Measurements from ENCODE around the gene IL11RA.

IL11RA gene

DNA sequence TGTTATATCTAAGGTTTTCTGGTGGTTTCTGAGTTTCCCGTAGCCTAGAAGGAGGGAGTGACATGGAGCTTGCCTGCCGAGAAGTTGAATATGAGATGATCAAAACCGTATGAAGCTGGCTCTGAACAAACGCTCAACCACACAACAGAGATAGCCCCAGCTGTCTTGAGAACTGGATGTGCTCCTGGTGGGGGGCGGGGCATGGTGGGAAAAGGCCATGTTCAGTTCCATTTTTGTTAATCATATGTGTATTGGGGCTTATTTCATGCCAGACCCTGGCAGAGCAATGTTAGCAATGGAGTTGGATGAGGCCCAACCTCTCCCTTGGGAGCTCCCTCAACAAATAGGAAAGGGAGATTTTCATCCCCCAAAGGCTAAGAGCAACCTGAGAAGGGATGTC is 34.2 kb downstream of the IL11RA start:
- no peak overlapping the region for H3K4me3 Mint-ChIP-seq
- H3K27ac Mint-ChIP-seq = no peak overlapping the region
- H3K4me1 Mint-ChIP-seq = peaks cover 19% of the 10 kb centered on the region
- no peaks in the 10 kb centered on the region for H3K36me3 Mint-ChIP-seq
- no peaks in the 10 kb centered on the region for H3K9me3 Mint-ChIP-seq
- ATAC-seq (no peak), DNase-seq (ENCODE audit: low spot score in 2 of 2) (no peak)

- H3K9me3 Mint-ChIP-seq = no peaks in the 10 kb centered on the region
- no peak overlapping the region for H3K27ac Mint-ChIP-seq
- H3K36me3 Mint-ChIP-seq = no peaks in the 10 kb centered on the region
- H3K4me1 Mint-ChIP-seq = peaks cover 22% of the 10 kb centered on the region
- no peak overlapping the region for H3K4me3 Mint-ChIP-seq
- no peak for ATAC-seq
- DNase-seq (ENCODE audit: low spot score in 2 of 2) = no peak
Observed at GRCh38 chr9:34686732-34687131, 34.7 kb downstream of the IL11RA start.

GRCh38 chr9:34687276-34688030 is 35.5 kb downstream of the IL11RA start:
- Mint-ChIP-seq H3K4me3 (no peak overlapping the region), H3K4me1 (peaks cover 22% of the 10 kb centered on the region), H3K27ac (no peak overlapping the region), H3K9me3 (no peaks in the 10 kb centered on the region), H3K36me3 (no peaks in the 10 kb centered on the region)
- ATAC-seq = no peak
- DNase-seq (ENCODE audit: low spot score in 2 of 2) = no peak

DNA sequence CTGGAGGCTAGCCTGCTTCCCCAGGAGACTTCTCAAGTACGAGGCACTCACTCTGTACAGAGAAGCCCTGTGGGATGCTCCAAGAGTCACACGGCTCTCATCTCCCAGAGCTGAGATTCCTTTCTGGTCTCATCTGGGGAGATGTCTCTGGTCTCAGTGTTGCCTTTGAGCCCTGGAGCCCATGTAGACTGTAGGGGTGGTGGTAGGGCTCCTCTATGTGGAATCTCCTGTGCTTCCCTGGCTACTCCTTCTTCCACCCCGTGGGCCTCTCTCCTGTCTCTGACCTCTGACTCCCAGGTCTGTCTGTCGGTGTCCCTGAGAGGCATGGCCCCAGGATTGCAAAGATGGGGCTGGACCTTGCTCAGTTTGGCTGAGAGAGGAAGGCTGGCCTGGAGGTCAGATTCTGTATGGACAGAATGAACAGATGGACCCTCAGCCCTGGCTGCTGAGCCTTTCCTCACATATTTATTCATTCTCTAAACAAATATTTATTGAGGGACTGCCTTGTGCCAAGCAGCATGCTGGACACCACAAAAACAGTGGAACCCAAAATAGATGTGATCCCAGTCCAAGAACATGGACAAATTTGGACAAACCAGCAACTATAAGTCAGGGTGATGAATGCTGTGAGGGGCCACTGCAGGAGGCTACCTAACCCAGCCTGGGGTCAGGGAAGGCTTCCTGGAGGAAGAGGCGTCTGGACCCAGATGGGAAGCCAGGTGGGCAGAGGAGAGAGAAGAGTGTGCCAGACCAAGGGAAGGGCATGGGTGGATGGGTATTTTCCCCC is 36.5 kb downstream of the IL11RA start:
- no peaks in the 10 kb centered on the region for H3K36me3 Mint-ChIP-seq
- no peaks in the 10 kb centered on the region for H3K9me3 Mint-ChIP-seq
- H3K4me3 Mint-ChIP-seq = no peak overlapping the region
- no peak for ATAC-seq
- H3K4me1 Mint-ChIP-seq = peaks cover 22% of the 10 kb centered on the region
- DNase-seq (ENCODE audit: low spot score in 2 of 2) = no peak
- H3K27ac Mint-ChIP-seq = no peak overlapping the region

GRCh38 chr9:34689116-34689470 is 37.1 kb downstream of the IL11RA start:
- H3K27ac Mint-ChIP-seq = no peak overlapping the region
- peaks cover 17% of the 10 kb centered on the region for H3K4me1 Mint-ChIP-seq
- no peak for DNase-seq (ENCODE audit: low spot score in 2 of 2)
- no peak overlapping the region for H3K4me3 Mint-ChIP-seq
- no peaks in the 10 kb centered on the region for H3K36me3 Mint-ChIP-seq
- no peaks in the 10 kb centered on the region for H3K9me3 Mint-ChIP-seq
- no peak for ATAC-seq

DNA sequence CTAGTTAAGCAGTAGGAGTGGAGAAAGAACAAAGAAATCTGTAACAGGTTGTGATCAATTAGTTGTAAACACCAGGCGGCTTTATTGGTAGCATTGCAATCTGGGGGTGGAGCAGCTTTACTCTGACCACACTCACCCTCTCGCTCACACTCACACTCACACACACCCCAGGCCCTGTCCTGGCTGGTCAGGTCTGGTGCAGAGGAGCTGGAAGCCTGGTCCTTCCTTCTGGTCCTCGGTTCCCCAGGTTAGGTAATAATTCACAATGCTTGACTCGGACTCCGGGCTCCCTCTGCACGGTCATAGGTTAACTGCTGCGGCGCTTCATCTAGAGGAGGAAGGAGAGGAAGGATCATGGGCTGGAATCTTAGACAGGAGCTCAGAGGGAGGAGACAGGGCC is 37.5 kb downstream of the IL11RA start:
- no peak overlapping the region for H3K4me3 Mint-ChIP-seq
- DNase-seq (ENCODE audit: low spot score in 2 of 2) (no peak), ATAC-seq (no peak)
- no peaks in the 10 kb centered on the region for H3K36me3 Mint-ChIP-seq
- no peak overlapping the region for H3K27ac Mint-ChIP-seq
- peaks cover 13% of the 10 kb centered on the region for H3K4me1 Mint-ChIP-seq
- no peaks in the 10 kb centered on the region for H3K9me3 Mint-ChIP-seq

- Mint-ChIP-seq H3K4me3 (no peak within 1 kb of the TSS), H3K4me1 (peaks cover 6% of the 10 kb centered on the region), H3K36me3 (no peaks in the 10 kb centered on the region), H3K27ac (no peak within 1 kb of the TSS), H3K9me3 (no peaks in the 10 kb centered on the region)
- no peak for ATAC-seq
- DNase-seq (ENCODE audit: low spot score in 2 of 2) = no peak
Observed at GRCh38 chr9:34690983-34691935, 39.3 kb downstream of the IL11RA start, which contains the start of gene CCL19. TSS of gene CCL19 (minus strand) at chr9:34691276. CDS start at chr9:34691139, 137 bp downstream.

- H3K27ac Mint-ChIP-seq = no peak overlapping the region
- no peak overlapping the region for H3K4me3 Mint-ChIP-seq
- H3K36me3 Mint-ChIP-seq = no peaks in the 10 kb centered on the region
- no peaks in the 10 kb centered on the region for H3K9me3 Mint-ChIP-seq
- DNase-seq (ENCODE audit: low spot score in 2 of 2) (no peak), ATAC-seq (no peak)
- H3K4me1 Mint-ChIP-seq = peaks cover 6% of the 10 kb centered on the region
Observed at GRCh38 chr9:34691936-34692315, 39.9 kb downstream of the IL11RA start.

DNA sequence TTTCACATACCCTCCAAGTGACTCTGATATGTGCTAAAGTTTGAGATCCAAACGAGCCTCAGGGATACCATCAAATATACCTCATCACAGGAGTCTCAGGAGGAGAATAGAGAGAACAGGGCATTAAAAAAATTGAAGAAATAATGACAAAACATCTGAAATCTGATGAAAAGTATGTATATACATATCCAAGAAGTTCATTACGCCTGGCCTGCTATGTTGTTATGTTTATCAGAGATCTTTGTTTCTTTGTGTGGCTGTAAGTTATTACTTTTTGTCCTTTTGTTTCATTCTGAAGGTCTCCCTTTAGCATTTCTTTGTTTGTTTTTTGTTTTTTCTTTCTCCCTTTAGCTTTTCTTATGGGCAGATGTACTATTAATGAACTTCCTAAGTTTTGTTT is 41.6 kb downstream of the IL11RA start:
- H3K4me3 Mint-ChIP-seq = no peak overlapping the region

DNA sequence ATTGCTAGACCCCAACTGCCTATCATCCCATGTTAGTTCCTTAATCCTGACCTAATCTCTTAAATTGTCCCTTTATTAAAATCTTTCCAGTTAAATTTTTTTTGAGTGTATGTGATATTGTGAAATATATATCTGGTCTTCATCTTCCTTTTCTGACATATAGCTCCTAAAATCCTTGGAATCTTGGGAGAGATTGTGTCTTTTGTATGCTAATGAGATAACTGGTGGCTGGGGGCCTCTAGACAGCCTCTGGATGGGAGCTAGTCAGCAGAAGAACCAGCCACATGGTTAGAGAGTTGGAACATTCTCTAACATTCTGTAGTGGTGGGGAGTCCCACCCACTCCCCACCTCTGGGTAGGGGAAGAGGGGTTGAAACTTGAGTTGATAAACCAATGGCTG is 42.8 kb downstream of the IL11RA start:
- Mint-ChIP-seq H3K9me3 (no peaks in the 10 kb centered on the region), H3K27ac (no peak overlapping the region), H3K36me3 (no peaks in the 10 kb centered on the region), H3K4me3 (no peak overlapping the region), H3K4me1 (peaks cover 6% of the 10 kb centered on the region)
- DNase-seq (ENCODE audit: low spot score in 2 of 2) (no peak), ATAC-seq (no peak)

More for the DNA sequence above, 41.6 kb downstream of the IL11RA start:
- Mint-ChIP-seq H3K9me3 (no peaks in the 10 kb centered on the region), H3K36me3 (no peaks in the 10 kb centered on the region), H3K4me1 (peaks cover 6% of the 10 kb centered on the region), H3K27ac (no peak overlapping the region)
- ATAC-seq = no peak
- no peak for DNase-seq (ENCODE audit: low spot score in 2 of 2)

- H3K27ac Mint-ChIP-seq = no peak overlapping the region
- DNase-seq (ENCODE audit: low spot score in 2 of 2) (peak; percentile 85 to 90), ATAC-seq (peak; percentile 90)
- no peaks in the 10 kb centered on the region for H3K9me3 Mint-ChIP-seq
- no peaks in the 10 kb centered on the region for H3K36me3 Mint-ChIP-seq
- H3K4me3 Mint-ChIP-seq = peak overlapping the region; percentile 68
- H3K4me1 Mint-ChIP-seq = peaks cover 6% of the 10 kb centered on the region
Observed at GRCh38 chr9:34701023-34701768, 49.2 kb downstream of the IL11RA start.

GRCh38 chr9:34701769-34702736 is 50.1 kb downstream of the IL11RA start:
- Mint-ChIP-seq H3K9me3 (no peaks in the 10 kb centered on the region), H3K4me1 (peaks cover 6% of the 10 kb centered on the region), H3K27ac (no peak overlapping the region), H3K4me3 (peak overlapping the region; percentile 68), H3K36me3 (no peaks in the 10 kb centered on the region)
- DNase-seq (ENCODE audit: low spot score in 2 of 2) = peak; percentile 75 to 86
- peak; percentile 83 for ATAC-seq

DNA sequence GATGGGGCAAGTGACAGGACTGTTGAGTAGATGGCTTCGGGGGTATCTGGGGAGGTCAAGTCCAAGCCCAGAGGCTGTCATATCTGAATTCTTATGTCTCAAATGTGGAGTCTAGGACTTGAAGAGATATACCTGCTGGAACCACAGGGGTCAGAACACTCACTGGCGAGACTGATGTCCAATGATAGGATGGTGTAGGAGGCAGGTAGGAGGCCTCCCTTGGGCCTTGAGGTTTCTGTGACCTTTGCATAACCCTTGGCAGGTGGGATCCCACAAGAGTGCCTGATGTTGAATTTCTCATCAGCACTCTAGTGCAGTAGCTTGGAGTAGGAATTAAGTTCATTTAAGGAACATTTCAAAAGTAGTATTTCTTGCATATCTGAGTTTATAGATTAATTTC is 55.1 kb downstream of the IL11RA start:
- Mint-ChIP-seq H3K27ac (peak overlapping the region; percentile 43), H3K4me1 (peaks cover 2% of the 10 kb centered on the region), H3K36me3 (no peaks in the 10 kb centered on the region), H3K4me3 (no peak overlapping the region), H3K9me3 (no peaks in the 10 kb centered on the region)
- ATAC-seq (no peak), DNase-seq (ENCODE audit: low spot score in 2 of 2) (no peak)

All from stimulated activated effector memory CD8-positive, alpha-beta T cell treated with anti-CD3 and anti-CD28 coated beads, Interleukin-12 subunit alpha, Interleukin-12 subunit beta, amount 100 ng/mL, for 72 hours (primary cell).